GM19463 (cell line): Measurements from ENCODE around the gene FAM120A.
"Not testable (repeated sequence)": the region's sequence is repeated elsewhere in the genome, so short reads cannot be mapped to it uniquely, and the experiment has no call there.

ENCODE experiments used
- ATAC-seq: cut with Tn5 transposase; IDR thresholded peaks from one replicate; pipeline ENCODE4 v1.9.1; 2021; ENCODE audit warnings: mild to moderate bottlenecking, moderate library complexity; ENCODE audit not compliant: unreplicated experiment

The FAM120A gene

DNA sequence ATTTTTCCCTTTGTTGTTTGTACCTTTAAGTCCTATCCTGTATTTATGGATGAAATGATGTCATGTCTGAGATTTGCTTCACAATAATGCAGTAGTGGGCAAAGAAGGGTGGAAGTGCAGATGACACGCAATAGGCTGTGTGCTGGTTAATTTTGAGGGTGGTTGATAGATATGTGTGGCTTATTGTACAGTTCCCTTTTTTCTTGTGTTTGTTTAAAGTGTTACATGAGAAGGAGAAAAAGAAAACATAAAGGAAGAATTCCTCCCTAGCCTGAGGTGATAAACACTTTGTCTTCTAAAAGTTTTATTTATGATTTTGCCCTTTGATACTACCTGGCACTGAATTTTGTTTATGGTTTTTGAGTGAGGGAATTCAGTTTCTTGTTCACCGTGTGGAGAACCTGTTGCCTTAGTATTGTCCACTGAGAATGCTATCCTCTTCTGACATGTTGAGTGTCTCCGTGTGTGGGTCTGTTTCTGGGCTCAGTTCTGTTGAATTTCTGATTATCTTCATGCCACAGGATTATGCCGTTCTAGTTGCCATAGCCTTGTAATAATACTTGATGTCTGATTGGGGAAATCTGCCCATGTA lies 54.2 kb downstream of the FAM120A start:
- ATAC-seq: no peak

DNA sequence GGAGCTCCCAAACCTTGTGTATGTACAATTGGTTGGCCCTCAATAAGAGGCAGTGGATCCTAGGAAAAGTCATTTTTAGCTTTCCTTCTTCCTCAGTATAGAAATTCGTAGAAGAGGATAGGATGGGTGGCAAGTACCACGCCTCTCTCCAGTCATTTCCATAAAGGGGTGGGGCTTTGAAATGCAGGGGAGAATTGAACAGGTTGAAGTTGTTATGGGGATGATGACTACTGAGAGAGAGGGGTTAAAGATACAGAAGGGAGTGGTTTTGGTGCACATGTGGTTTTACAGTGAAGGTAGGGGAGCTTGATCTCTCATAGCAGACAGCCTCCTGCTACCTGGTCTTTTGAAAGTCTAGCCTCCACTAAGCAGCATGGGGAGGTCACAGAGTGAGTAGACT lies 56.3 kb downstream of the FAM120A start:
- ATAC-seq: no peak

DNA sequence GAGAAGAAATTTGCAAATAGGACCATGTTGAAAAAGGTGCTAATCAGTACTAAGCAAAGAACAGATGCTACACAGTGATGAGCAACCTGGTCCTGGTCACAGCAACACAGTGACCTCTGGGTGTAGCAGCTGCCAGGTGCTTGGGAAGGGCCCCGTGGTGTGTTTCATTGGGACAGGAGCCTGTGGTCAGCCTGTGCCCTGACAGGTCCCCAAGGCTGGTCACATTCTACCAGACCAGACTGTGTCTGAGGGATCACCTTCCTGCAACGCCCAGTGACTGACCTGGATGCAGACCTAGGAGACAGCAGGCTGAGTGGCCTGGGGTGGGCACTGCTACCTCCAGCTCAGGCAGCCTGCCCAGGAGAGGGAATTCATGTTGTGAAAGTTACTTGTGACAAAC lies 56.7 kb downstream of the FAM120A start:
- no peak for ATAC-seq

DNA sequence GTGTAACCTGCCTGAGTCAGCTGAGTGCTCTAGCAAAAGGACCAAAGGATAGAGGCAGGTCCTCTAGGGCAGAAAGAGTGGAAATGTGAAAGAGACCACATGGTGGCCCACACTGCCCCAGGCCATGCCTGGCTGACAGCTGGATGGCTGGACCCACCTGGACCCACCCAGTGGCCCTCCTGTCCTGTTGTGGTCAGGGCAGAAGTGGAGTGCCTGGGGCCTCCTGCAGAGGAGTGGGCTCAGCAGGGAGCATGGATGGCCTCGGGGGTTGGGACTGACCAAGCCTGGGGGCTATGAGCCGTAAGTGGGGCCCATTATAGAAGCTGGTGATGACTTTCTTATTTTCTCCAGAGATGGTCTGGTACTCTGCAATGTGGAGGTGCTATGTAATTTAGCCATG lies 57.6 kb downstream of the FAM120A start:
- ATAC-seq: no peak

DNA sequence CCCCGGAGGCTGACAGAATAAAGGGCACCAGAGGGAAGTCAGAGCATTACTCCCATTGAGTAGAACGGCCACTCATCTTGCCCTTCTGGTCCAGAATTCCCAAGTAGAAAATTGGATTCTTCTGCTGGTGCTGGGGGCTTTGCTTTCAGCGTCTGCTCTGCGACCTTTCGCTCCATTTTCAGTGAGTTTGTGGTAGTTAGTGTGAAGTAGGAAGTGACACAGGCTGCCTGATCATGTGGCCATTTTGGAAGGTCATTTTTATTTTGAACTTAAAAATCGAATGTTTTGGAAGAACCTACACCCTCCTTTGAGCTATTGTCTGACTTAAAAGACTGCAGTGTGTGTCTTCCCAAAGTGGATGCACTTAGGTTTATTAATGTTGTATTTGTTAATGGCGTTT lies 58.6 kb downstream of the FAM120A start:
- no peak for ATAC-seq

DNA sequence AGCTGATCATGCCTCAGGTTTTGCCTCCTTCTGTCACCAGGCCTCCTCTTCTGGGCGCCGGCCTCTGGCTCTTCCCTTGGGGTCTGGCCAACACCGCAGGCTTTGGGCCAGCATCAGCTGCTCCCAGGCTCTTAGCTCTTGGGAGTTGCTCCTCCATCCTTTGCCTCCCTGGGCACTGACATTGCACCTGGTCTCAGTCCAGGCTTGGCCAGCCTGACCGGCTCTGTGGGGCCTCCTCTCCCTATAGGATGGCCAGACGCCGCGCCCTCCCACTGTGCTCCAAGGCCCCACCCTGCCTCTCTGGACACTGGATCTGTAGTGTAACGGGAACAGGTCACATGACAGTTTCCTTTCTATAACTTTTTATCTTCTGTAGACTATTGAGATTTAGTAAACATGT lies 59.7 kb downstream of the FAM120A start:
- not testable (repeated sequence) for ATAC-seq

DNA sequence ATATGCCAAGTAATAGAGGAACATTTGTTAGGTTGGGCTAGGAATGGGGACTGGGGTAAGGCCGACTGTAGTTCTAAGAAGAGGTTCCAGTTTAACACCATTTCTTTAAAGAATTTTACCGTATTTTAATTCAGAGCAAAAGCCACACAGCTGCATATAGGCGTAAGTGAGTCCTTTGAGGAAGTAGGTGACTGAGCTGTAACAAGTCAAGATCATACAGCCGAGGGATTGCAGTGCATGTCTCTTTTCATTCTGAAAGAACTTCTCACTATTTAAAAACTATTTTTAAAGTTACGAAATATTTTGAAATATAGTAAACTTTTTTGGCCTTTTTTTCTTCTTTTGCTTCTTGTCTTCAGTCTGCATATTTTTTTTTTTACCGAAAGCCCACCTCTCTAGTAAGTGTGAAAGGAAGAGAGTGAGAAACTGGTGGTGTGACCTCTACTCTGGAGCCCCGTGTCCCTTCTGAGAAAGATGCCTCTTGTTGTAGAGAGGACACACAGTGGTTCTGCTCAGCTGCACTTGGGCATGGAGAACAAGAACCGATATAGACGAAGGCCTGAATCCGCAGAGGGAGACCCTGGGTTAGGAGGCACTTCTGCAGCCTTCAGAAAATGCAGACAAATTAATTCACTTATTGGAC lies 60.8 kb downstream of the FAM120A start:
- ATAC-seq: not testable (repeated sequence)

DNA sequence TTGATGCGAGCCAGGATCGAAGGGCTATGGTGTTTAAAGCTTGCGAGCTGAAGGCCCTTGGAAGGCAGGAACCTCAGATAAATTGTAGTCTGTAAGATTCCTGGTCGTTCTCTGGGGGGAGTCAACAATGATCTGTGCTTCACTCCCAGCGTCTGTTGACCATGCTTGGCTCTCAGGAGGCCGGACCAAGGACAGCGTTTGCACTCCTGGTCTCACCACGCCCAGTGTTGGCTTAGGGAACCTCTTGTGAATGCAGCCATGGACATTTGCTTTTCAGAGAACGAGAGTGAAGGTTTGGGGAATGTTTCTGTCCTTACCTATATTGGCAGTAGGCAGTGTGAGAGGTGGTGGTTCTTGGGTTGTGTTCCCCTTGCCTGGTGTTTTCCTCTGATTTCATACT lies 62.1 kb downstream of the FAM120A start:
- no peak for ATAC-seq

DNA sequence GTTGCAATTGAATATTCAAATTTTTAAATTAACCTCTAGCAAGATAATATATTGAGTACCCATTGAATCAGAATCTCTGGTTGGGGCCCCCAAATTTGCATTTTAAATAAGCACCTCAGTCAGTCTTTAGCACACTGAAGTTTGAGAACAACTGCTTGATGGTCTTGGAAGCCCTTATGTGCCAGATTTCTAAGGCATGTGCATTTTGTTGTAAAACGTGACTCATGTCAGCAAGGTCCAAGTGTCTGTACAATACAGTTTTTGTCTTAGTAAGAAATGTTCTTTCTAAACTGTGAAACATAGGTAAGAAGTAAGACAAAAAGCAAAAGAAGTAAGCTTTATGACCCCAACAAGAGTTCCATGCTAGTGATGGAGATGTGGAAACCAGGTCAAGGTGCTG lies 65.8 kb downstream of the FAM120A start:
- no peak for ATAC-seq

DNA sequence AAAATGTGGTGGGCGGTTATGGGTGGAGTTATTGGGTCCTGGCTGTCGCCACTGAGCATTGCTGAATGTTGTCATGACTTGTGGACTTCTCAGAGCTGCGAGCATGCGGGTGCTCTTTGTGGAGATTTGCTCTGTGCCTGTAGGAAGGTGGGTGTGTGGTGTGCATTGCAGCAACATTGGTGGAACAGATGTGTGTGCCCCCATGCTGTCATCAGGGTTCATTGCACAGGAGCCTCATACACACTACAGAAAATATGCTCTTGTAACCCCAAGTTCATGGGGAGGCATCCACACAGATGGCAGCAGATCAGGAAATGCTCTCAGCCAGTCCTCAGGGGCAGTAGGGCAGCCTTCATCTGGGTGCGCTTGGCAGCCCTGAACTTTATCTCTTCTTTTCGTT lies 69.0 kb downstream of the FAM120A start:
- no peak for ATAC-seq

DNA sequence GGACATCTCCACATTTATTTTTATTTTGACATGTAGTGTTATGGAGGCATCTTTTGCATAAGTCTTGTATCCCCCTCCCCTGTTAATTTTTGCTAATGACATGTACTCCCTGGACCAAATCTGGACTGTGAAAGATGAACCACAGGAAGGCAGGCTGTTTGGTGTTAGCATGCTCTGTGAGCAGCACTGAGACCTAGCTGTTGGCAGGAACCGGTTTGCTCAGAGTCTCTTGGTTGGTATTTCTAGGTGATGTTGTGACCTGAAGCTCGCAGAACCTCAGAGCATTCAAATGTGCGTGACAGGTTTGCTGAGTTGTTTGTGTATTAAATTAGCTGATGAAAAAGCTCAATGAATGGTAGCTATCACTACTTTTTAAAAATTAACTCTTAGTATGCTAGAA lies 71.3 kb downstream of the FAM120A start:
- ATAC-seq: no peak

DNA sequence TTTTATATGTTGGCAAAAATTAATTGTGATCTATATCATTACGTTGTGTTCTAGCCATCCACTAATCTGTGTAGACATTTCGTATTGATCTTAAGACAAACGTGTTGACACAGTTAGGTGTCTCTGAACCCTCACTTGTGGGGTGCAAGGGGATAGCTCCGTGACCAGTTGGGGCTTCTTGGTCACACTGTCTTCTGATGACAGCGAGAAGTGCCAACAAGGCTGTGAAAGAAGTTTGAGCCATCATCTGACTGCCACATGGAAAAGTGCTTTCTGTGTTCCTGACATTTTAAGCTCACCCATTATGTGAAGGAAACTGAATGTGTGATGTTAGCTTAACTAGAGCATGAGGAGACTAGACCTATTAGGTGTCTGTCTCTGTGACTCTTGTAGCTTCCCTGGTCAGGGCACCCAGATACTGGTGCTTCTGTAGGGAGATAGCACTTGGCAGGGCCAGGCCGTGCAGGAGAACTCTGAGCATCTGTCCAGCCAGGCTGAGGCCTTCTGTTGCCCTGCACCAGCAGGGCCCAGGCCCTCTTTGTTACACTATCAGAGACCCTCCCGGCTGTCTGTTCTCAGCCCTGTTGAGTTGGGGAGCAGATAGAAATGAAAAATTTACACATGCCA lies 72.1 kb downstream of the FAM120A start:
- ATAC-seq: no peak

DNA sequence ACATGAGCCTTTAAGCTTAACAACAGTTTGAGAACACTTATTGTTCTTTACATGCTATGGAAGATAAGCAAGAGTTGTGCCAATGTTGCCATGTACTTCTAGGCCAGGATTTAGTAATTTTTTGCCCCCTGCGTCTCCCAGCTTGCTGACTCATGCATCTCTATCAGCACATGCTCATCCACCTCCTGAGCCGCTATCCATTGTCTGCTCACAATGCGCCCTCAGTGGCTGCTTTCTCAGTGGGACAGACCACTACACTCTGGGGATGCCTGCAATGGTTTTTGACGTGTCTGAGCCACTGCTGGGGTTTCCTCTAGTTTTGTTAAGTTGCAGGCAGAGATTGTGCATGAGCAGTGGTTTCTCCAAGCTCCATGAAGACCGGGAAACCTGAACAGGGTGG lies 74.0 kb downstream of the FAM120A start:
- ATAC-seq: no peak

DNA sequence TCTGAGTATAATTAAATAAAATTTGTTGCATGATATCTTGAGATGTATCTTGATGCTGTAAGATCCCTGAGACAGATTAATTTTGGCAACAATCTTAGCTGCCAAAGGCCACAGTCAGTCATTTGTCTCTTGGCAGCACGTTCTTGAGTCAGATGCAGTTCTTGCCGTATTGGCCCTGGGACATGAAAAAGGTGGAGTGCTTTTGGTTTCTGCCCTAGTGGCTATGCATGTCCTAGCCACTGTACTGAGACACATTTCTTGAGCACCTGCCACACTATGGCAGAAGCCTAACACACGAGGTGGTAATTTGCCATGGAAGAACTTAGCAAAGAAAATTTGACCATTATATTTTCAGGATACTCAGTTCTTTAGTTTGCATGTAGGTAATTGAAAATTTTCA lies 79.9 kb downstream of the FAM120A start:
- ATAC-seq: no peak

DNA sequence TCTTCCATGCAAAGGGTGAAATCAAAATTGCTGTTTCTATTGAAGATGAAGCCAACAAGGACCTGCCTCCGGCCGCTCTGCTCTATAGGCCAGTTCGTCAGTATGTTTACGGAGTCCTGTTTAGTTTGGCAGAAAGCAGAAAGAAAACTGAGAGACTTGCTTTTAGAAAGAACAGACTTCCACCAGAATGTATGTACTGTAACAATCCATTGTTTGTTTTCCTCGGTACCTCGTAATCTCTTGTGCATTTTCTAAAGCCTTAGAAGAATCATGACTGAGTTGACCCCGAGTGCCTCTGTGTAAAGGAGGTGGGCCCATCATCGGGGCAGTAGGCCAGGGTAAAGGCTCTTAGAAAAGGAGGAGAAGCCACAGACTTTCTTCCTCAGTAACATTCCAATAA lies 80.7 kb downstream of the FAM120A start:
- ATAC-seq: no peak

DNA sequence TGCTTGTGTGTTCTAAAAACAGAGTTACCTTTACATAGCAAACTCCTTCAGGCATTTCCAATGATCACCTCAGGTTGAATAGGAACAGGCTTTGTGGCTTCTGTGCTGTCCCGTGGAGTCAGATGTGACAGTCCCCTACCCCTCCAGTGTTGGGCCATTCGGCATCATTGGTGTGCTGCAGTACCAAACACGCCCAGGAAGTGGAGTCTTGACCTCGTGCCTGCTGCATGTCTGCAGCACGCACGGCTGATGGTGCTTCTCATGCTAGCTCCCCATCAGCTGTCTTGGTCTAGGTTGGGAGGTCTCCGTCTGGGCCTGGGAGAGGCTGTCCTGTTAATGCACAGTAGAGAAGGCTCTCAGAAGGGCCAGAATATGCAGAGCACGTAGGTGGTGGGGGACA lies 82.4 kb downstream of the FAM120A start:
- ATAC-seq: no peak

DNA sequence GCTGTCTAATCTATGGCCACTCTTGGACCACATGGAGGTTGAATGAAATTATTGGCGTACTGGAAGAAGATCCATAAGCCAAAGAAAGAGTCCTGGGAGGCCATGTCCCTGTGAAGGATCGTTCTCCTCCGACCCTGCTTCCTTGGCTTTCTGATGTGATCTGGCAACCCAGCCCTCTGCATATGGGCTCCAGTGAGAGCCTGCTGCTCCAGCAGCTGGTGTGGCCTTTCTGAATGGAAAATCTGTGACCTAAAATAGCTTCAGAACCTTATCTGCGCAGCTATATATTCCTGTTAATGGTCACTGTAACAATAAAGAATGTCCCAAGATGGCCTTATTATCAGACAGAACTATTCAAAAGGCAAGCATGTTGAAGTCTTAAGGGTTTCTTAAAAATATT lies 84.7 kb downstream of the FAM120A start:
- ATAC-seq: no peak

DNA sequence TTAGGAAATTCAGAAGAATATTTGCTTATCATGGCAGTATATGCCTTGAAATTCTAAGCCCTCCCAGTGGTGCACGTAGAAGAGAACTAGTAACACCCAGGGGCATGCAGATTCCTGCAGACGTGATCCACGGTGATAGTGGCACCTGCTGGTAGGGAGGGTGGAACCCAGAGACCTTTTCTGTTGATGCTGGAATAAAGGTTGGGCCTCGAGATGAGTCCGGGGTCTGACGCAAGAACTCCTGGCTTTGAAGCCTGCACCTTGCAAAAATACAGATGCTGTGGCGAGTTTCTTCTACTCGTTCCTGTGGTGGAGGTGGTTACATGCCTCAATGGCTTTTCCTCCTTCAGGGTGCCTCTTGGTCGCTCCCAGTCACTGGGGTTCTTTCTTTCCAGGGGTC lies 85.4 kb downstream of the FAM120A start:
- ATAC-seq: no peak

DNA sequence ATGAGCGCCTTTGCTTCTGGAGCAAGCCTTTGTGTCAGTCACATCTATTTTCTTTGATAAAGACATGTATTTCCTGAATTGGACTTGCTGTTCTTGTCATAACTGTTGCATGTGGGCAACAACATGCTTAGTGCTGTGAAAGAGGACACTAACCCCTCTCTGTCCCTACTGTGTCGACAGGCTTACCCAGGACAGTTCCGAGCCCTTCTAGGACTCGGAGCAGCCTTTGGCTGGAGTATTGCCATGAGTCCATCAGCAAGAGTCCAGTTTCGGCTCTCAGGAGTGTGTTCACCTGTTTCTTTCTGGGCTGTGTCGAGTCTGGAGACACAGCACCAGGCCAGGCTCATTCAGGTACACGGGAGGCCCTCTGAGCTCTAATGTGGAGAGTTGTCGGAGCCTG lies 88.8 kb downstream of the FAM120A start:
- ATAC-seq: no peak

DNA sequence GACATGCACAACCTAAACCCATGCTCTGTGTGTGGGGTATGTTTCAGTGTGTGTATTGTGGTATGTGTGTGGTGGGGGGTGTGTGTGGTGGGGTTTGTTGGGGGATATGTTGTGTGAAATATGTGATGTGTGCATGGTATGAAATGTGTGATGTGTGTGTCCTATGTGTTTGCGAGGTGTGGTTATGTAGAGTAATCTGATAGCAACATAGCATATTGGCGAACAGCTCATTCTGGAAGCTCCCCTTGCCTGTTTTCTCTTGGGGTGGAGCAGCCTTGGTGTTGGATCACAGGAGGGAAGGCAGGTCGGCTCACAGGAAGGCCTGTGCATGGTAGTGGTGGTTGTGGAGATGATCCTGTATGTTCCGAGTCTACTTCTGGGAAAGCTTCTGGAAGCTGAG lies 89.5 kb downstream of the FAM120A start:
- no peak for ATAC-seq

DNA sequence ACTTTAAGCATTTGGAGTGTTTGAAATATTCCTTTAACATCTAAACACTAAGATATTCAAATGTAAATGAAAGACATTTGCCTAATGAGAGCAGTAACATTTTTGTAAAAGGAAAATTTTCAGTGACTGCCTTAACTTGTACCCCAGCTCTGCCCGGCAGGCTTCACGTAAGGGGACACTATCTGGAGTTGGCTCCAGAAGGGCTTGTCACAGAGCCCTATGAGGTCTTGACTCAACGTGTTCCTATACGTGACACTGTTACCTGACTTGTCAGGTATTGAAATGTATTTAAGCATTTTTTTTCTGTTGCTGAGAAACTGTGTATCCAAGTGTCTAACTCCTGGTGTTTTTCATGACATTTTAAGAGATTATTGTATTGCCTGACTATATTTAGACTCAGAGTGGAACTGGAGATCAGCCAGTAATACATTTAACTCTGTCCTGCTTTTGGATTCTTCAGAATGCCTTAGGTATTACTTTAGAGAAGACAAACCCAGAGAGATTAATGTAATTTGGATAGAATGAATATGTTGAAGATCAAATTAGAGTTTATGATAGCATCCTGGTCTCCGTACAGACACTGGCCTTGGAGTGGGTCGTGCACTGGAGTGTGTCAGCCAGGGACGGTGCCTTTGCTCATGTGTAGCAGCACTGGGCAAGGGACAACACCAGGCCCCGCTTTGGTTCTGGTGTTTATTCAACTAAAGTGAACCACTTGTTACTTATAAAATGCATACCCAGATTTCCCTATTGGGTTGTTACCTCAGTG lies 90.3 kb downstream of the FAM120A start:
- ATAC-seq: no peak

DNA sequence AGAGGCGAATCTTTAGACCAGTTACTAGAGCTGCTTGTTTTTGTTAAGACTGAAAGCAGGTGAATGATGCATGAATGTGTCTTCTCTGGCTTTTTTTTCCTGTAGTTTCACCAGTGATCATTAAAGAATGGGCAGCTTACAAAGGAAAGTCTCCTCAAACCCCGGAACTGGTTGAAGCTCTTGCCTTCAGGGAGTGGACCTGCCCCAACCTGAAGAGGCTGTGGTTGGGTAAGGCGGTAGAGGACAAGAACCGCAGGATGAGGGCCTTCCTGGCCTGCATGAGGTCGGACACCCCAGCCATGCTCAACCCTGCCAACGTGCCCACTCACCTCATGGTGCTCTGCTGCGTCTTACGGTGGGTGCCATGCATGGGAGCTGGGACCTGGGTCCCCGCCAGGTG lies 91.6 kb downstream of the FAM120A start:
- no peak for ATAC-seq
